Hippocampal formation (tissue), 2 donors: ENCODE results near the gene LCN2.
"Not testable (repeated sequence)": the region's sequence is repeated elsewhere in the genome, so short reads cannot be mapped to it uniquely, and the experiment has no call there.

Source experiments
- DNase-seq, 2 donors: peaks; one replicate each; lab custom pipeline; 2025; lab: John Stamatoyannopoulos, UW

The LCN2 gene

DNA sequence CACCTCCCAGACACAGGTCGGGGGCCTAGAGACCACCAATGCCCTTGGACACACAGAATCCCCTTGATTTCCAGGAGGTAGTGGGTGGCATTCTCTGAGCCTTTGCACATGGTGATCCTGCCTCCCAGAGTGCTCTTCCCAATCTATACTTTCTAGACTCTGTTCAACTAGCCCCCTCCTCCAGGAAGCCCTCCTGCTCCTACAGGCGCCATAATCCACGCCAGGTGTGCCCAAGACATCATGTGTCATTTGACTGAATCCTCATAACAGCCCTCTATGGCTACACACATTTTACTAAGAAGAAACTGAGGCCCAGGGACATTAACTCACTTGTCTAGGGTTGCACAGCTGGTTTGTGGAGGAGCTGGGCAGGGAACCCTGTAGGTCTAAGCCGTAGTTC, 18.0 kb downstream of the LCN2 start:
- no peak for DNase-seq

DNA sequence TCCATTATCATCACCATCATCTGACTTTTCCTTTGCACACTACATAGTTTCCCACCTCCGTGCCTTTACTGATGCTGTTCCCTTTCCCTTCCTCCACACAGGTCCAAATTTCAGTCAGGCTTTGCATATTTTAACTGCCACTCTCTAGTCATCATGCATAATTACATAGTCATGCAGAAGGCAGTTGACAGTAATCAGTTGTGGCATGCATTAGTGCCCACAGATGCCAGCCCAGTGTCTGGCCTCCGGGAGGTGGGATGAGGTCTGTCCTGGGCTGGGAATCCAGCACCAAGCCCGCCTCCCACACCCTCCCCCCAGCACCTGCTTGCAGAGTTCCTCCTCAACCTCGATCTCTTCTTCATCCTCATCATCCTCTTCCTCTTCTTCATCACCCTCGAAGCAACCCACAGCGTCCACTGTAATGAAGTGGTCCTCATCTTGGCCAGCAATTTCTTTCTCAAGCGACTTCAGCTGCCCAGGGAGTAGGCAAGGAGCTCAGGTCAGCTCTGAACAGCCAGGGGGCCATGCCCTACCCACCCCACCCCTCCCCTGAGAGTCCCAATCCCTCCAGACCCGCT, 19.6 kb downstream of the LCN2 start:
- DNase-seq = no peak

DNA sequence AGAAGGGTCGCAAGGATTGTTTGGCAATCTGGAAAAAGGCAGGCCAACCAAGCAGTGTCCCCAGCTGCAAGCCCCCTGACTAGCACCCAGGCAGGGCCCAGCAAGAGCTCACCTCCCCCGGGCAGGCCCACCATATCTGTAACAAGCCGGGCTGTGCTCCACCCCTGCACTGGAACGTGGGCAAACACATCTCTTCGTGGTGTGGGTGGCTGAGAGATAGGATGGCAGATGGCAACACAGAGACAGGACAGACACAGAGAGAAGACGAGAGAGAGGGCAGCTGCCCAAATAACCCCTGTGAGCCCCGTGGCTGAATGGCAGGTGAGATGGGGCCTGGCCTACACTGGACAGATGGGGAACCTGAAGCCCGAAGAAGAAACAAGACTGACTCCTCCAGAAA, 20.2 kb downstream of the LCN2 start:
- no peak for DNase-seq

DNA sequence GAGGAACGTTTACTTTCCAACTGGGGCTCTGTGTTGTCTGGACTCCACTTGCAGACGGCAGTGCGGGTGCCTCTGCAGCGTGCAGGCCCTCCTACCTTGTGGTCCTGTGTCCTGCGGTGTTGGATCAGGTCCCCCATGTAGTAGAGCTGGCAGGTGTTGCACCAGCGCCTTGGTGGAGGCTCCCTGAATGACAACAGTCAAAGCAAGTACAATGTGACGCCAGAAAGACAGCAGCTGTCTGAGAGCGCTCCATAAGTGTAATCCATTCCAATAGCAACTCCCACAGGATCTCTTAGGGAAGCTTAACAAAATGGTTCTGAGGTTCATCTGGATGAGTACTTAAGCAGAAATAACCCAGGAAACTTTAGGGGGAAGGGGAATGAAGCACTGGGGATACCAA, 20.7 kb downstream of the LCN2 start:
- DNase-seq = no peak

DNA sequence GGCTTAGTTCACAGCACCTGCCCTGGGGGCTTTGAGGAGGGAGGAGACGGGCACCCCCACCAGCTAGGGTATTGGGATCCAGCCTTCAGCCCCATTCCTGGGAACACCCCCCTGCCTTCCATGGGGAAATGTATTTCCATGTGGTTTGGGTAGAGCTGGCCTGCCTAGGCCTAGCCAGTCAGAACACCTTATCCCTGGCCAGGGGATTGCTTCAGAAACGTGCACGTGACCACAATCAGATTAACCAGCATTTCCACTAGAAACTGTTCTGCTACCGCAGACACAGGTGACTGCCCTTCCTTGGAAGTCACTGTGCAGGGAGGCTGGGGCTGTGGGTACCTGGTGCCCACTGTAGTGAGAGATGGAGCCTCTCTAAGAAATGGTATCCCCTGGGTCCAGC, 24.8 kb downstream of the LCN2 start:
- DNase-seq = no peak

DNA sequence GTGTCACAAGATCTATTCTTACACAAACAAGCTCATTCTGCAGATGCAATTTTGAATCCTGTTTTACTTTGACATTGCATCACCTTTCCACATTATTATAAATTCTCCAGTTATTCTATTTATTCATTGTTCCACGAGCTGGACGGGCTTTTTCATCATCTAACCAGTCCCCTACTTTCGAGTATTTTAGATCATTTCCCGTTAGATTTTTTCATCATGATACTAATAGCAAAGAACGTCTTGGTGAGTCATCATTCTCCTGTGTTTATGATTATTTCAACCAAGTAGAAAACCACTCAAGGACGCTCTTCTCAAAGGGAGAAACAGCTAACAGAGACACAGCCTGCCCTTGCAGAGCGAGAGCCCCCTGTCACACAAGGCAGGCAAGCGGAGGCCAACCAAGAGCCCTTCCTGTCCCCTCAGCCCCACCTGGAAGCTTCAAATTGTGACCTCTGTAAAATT, 25.9 kb downstream of the LCN2 start:
- no peak for DNase-seq

DNA sequence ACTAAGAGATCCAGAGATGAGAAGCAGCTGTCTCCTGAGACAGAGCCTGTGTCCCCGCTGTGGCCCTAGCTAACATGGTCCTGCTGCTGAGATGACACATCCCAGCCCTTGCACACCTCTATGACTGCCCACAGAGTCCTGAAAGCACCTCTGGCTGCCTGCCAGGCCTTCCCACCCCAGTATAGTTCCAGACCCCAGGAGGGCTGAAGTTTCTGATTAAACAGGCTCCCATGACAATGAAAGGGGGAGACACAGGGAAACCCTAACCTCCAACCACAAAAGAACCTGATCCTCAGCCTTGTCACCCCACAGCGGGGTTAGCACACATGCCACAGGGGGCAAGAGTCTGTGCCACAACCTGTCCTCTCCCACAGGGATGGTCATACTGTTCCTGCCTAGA, 26.5 kb downstream of the LCN2 start:
- DNase-seq = no peak

DNA sequence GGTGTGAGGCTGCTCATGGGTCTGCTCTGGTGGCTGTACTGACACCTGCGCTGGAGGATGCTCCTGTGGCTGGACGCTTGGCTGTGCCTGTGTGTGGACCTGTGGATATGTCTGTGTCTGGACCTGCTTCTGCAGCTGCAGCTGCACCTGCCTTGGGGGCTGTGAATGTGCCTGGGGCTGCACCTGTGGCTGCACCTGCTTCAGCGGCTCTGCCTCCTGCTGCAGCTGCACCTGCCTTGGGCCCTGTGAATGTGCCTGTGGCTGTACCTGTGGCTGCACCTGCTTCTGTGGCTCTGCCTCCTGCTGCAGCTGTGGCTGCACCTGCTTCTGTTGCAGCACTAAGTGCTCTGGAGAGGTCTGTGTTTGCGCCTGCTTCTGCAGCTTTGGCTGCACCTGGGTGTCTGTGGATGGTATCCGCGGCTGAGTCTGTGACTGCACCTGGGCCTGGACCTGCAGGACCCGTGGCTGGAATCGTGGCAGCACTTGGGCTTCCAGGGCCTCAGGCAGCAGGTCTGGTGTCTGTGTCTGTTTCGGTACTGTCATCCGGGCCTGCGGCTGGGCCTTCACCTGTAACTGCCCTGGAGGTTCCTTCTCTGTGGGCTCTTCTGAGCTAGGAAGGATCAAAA, 29.7 kb downstream of the LCN2 start:
- no peak for DNase-seq

DNA sequence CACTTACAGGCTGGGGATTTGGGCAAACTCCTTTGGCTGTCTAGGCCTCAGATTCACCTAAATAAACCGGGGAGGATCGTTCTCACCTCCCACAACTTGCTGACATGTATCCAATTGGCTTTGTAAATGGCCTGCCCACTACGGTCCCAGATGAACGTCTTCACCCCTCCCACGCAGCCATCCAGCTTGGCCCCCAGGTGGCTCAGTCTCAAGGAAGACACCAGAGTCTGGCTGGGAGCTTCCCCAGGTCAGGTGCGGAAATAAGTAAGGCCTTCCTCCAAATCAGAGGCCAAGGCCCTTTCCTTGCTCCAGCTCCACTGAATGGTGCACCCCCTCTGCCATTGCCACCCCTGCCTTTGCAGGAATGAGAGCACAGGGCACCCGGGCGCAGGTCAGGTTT, 30.7 kb downstream of the LCN2 start:
- no peak for DNase-seq

DNA sequence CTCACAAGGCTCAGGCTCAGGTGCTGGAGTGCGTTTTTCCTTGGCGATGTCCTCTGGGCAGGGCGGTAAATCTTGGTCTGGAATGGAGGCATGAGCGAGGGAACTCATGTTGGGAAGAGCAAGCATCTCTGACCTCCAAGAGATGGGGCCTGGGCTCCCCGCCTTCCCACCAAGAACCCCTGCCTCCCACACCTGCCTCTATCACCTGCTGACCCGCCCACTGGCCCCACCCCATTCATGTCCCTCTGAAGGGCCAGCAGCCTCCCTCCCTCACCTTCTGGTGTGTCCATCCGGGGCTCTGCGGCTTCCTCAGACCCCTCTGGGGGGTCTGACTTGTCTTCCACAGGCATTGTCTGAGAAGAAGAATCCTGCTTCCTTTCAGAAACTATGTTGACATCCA, 31.2 kb downstream of the LCN2 start:
- DNase-seq = no peak

DNA sequence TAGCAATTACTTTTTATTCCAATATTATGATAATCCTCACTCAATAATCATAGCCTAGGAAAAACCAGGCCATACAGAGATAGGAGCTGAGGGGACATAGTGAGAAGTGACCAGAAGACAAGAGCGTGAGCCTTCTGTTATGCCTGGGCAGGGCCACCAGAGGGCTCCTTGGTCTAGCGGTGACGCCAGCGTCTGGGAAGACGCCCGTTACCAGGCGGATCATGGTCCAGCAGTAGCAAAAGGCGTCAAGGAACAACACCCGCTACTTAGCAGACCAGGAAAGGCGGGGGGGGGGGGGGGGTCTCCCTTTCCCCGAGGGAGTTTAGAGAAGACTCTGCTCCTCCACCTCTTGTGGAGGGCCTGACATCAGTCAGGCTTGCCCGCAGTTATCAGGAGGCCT, 32.2 kb downstream of the LCN2 start:
- DNase-seq = not testable (repeated sequence)

DNA sequence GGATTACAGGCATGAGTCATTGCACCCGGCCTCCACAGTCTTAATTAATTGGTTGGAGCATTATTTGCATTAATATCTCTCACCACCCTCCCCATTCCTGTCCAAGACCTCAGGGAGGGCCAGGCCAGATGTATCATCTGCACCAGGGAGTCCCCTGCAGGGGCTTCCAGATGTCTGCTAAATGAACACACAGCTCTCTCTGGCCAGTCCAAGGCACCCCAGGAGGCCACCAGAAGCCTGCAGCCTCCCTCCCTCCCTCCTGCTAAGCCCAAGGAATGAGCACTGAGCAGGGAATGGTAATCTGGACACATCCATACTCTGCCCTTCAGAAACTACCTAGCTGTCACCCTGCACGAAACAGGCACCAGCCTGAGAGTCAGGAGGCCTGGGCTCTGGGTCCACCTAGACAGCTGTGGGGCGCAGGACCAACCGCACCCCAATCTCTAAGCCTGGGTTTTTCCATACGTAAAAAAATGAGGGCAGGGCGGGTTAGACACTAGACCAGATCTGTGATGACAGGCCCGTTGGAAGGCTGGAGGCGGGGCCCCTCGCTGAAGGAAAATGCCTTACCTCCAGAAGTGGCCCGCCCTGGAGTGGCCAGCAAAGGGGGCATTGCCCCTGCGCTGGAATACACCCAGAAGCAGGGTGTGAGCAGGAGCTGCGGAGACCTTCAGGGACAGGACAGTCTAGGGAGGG, 33.8 kb downstream of the LCN2 start:
- DNase-seq = no peak

DNA sequence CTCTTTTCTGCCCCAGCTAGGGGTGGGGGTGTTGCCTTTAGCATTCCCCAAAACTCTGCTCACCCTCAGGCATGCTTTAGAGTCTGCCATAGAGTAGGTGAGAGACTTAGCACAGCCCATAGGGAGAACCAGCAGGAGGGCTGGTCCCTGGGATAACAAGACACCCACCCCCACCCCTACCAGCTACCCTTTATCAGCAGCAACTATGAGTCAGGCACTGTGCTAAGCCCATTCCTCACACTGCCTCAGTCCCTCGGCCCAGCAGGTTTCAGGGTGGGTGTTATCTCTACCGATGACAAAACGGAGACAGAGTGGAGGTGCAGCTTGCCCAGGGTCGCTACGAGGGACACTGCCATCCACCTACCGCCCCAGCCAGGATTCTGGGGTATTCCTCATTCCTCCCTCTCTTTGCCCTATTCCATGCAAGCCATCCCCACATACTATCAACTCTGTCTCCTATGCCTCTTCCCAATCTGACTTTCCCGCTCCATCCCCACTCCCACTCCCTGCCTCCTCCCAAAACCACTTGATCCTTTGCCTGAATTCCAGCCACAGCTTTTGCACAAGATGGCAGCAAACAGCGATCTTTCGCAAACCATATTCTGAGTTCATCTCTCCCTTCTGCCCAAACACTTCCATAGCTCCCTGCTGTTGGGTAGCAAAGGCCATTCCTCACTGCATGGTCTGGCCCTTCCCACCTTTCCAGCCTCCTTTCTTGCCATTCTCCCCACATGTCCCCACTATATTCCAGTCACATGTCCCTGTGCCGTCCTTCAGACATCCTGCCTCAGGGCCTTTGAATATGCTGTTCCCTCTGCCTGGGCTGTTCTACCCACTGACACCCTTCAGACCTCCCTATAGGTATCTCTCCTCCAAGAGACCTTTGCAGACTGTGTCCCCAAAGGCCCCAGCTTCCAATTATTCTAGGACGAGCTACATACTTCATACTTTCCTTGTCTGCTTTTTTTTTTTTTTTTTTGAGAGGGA, 37.0 kb downstream of the LCN2 start:
- DNase-seq = no peak

DNA sequence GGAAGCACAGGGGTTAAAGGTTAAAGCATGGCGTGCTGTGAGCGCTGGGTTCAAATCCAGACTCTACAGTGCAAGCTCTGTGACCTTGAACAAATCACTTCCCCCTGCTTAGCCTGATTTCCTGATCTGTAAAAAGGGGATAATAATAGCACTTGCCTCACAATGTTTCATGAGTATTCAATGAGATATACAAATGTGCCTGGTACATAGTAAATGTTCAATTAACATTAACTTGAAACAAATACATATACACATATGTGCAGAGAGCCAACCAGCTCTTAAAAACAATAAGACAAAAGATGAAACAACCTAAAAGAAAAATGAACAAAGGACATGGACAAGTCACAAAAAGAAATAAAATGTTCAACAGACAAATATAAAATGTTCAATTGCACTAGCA, 38.1 kb downstream of the LCN2 start:
- DNase-seq = no peak

DNA sequence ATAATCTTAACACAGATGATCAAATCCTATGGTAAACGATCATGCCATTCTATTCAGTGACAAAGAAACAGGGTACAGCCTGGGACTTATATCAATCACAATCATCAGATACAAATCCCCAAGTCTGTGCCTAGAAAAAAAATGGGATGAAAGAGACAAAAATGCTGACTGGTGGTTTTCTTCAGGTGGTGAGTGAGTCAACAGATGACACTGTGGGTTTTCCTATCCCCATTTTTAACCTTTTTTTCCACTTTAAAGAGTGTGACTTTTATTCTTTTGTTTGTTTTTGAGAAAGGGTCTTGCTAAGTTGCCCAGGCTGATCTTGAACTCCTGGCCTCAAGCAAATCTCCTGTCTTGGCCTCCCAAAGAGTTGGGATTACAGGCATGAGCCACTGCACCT, 39.0 kb downstream of the LCN2 start:
- DNase-seq = no peak

DNA sequence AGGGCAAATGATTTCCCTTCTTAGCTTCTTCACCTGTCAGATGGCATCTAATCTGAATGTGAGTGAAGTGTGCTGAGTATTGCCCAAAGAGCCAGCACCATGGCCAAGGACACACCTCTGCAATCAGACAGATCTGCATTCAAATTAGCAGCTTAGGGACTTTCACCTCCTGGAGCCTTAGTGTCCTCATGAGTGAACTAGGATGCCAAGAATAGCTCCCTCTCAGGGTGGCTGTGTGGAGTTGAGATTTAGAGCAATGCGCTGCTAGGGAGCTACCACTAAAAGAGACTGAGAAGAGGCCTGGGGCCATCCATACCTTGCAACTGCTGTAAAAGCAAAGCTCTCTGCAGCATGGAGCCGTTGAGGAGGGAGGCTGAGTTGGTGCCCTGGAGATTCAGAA, 40.8 kb downstream of the LCN2 start:
- DNase-seq = no peak

DNA sequence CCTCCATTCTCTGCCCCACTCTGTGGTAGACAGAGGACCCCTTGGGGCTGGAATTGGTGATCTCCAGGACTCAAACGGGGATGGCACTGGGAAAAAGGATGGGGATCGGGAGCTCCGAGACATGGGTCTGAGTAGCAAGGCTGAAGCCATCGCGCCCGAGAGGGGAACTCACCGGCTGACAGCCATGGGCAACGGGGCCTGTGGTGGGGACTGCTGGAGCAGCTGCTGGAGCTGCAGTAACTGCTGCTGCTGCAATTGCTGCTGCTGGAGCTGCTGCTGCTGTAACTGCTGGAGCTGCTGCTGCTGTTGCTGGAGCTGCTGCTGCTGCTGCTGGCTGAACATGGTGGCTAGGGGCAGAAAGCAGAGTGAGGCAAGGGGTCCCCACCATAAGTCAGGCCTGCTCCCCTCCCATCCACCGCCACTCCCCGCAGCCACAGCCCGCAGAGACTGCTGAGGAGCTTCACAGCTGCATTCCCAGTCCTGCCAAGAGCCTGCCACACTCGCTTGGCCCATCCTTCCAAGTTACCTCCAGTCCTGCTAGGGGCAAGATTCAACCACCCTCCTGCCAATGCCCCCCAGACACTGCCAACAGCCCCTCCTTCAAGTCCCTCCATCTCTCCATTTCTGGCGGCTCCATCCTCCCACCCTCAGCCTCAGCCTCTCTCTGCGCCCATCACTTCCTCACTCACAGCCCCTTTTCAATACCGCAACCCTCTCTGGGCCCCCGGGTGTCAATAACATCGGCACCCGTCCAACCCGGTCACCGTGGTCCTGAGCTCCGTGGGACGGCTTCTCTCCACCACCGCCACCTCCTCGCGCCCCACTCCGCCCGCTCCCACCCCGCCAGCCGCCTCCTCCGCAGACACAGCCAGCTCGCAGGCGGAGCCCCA, 41.5 kb downstream of the LCN2 start:
- DNase-seq = no peak

DNA sequence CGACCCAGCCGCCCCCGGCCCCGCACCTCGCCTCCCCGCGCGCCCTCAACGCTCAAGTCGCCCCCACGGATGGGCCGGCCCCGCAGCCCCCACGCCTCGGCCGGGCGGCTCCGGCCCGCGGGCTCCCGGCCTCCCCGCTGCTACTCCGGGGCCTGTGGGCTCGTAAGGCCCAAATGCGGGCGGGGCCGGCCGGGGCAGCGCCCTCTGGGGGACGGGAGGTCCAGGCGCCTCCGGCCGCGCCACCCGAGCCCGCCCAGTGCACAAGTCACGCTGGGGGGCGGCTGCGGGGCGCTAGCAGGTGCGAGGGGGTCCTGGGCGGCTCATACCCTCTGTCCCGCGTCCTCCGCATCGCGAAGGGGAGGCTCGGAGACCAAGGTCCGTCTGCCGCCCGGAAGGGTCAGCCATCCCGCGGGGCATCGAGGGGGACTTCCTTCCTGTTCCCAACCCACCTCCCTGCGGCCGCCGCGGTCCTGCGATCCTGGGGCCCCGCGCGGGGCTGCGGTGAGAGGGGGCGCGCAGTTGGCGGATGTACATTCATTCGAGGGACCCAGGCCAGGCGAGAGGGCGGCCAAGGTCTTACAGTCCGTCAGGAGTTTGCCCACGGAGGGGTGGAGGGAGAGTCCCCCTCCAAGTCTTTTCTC, 42.3 kb downstream of the LCN2 start, which contains the start of gene CIZ1:
Gene CIZ1, minus strand, starts transcription at position 167 of the 641 bp plus-strand sequence. CDS start 715 bp downstream, outside the sequence.
- peak; percentile 41 to 67 for DNase-seq

DNA sequence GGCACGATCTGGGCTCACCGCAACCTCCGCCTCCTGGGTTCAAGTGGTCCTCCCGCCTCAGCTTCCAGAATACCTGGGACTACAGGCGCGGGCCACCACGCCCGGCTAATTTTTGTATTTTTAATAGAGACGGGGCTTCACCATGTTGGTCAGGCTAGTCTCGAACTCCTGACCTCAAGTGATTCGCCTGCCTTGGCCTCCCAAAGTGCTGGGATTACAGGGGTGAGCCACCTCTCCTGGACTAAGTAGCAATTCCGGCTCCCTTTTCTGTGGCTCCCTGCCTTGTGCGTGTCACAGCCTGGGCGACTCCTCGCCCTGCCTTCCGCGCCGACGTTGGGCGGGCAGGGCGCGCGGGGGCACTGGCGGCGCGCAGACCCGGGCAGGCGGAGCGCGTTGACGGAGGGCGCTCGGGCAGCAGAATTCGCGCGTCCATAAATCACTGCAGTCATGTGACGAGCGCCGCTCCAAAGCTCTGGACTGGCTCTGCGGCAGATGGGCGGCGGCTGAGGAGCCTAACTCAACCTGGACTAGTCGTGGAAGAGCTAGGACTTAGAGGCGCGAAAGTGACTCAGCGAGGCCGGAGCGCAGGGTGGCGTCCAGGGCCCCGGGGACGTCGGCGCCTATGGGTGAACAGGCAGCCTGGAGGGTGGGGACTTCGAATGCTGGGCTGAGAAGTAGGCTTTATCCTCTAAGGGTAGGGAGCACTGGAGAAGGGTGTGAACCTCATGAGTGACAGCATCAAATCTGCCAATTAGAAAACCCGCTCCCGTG, 43.5 kb downstream of the LCN2 start:
- peak in 1 of 2 donors; percentile 74 for DNase-seq
